ENCODE measurements around the gene FAM76A.

The FAM76A gene

DNA sequence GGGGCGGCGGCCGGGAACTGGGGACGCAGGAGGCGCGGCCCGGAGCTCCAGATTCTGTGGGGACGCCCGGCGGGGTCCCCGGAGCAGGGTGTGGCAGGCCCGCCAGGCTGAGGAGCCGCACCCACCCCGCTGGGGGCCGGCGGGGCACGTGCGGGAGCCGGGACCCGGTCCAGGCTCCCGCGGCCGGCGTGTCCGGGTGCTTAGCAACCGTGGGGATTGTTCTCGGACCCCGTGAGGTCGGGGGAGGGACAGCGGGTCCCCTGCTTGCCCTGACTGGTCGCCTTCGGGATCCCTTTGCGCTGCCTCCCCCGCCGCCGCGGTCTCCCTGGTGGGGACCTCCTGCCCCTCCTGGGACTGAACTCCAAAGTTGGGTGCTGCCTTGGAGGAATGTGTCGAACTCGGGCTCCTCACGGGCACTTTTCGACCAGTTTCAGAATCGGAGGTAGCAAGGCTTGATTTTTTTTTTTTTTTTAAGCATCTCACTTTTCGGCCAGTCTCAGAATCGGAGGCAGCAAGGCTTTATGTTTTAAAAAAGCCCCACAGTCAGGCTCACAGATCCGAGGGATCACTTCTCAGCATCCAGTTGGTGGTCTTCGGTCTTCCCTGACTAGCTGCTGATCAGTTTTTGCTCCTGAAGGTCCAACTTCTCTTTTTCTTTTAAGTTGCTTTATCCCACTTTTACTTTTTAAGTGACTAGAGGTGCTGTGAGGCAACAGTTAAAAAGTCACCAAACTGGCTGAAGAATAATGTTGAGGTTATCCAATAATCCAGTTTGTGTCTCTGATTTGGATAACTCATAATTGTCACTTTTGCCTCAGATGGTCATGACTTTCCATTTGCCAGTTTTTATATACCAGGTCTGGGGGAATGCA, 648 bp downstream of the FAM76A start:
- no peak for DNase-seq (ENCODE audit: extremely low read depth, low read depth)
- peak overlapping the region; percentile 81 for H3K4me3 ChIP-seq (replicated peaks; ENCODE audit: low read depth, low read length)
- no peak for TF ChIP-seq CTCF (IDR thresholded peaks at IDR 0.05; ENCODE audit: low read depth, low read length, missing control alignments)

DNA sequence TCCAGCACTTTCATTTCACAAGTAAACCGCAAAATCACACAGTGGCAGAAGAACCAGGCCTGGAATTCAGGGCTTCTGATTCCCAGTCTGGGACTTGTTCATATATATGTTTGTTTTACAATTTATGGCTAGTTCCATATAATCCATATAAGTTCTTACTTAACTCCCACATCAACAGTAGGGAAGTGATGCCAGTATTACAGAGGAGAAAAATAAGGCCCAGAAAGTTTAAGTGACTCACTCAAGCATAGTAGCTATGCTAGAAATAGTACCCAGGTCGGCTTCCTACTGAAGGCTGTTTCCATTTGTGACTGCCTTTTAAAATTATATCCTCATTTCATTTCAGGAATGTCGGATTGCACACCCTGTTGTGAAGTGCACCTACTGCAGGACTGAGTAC, 1.4 kb downstream of the FAM76A start:
- no peak for TF ChIP-seq CTCF (IDR thresholded peaks at IDR 0.05; ENCODE audit: low read depth, low read length, missing control alignments)
- H3K4me3 ChIP-seq (replicated peaks; ENCODE audit: low read depth, low read length), result peak overlapping the region; percentile 81
- no peak for DNase-seq (ENCODE audit: extremely low read depth, low read depth)

- no peak for DNase-seq (ENCODE audit: extremely low read depth, low read depth)
- TF ChIP-seq CTCF (IDR thresholded peaks at IDR 0.05; ENCODE audit: low read depth, low read length, missing control alignments), result no peak
- H3K4me3 ChIP-seq (replicated peaks; ENCODE audit: low read depth, low read length), result no peak overlapping the region
These were observed 10.5 kb downstream of the FAM76A start for GRCh38 chr1:27736252-27736651.

DNA sequence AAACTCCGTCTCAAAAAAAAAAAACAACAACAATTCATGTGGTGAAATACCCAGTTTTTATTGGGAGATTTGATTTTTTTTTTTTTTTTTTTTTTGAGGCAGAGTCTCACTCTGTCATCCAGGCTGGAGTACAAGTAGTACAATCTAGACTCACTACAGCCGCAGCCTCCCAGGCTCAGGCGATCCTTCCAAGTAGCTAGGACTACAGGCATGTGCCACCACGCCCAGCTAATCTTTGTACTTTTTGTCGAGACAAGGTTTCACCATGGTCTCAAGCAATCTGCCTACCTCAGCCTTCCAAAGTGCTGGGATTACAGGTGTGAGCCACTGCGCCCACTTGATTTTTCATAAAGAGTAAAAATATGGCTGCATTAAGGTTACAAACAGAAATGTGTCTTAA, 15.4 kb downstream of the FAM76A start:
- DNase-seq (ENCODE audit: extremely low read depth, low read depth), result no peak
- TF ChIP-seq CTCF (IDR thresholded peaks at IDR 0.05; ENCODE audit: low read depth, low read length, missing control alignments), result no peak
- H3K4me3 ChIP-seq (replicated peaks; ENCODE audit: low read depth, low read length), result no peak overlapping the region

- no peak for TF ChIP-seq CTCF (IDR thresholded peaks at IDR 0.05; ENCODE audit: low read depth, low read length, missing control alignments)
- DNase-seq (ENCODE audit: extremely low read depth, low read depth), result no peak
- H3K4me3 ChIP-seq (replicated peaks; ENCODE audit: low read depth, low read length), result no peak overlapping the region
These were observed 18.8 kb downstream of the FAM76A start for GRCh38 chr1:27744556-27744955.

- no peak overlapping the region for H3K4me3 ChIP-seq (replicated peaks; ENCODE audit: low read depth, low read length)
- TF ChIP-seq CTCF (IDR thresholded peaks at IDR 0.05; ENCODE audit: low read depth, low read length, missing control alignments), result no peak
- no peak for DNase-seq (ENCODE audit: extremely low read depth, low read depth)
These were observed 19.7 kb downstream of the FAM76A start for GRCh38 chr1:27745466-27745865.

All from HFF-Myc (cell line).